HEK293T (cell line): ENCODE results near the gene VSIR.

ENCODE experiments used
- CTCF ChIA-PET: fragments of 350-600 bp; formaldehyde crosslinking; extraction: SDS; loops from one replicate; lab custom pipeline; 2021; ENCODE audit warnings: antibody characterized with exemption, inconsistent platforms; lab: Yijun Ruan, JAX
- POLR2A ChIA-PET: fragments of 350-600 bp; formaldehyde crosslinking; extraction: SDS; loops from one replicate; lab custom pipeline; 2020; ENCODE audit warnings: antibody characterized with exemption, inconsistent platforms; lab: Yijun Ruan, JAX
- DNase-seq: peaks from one replicate; pipeline ENCODE4 v3.0.0; 2012; ENCODE audit warnings: mixed read lengths; ENCODE audit errors: extremely low spot score
- ARNT ChIP-seq: fragments of 450-650 bp; IDR thresholded peaks from 2 replicates; pipeline ENCODE4 v1.6.1; 2017; ENCODE audit warnings: mild to moderate bottlenecking
- BHLHE40 ChIP-seq: fragments of 450-650 bp; IDR thresholded peaks from 2 replicates; pipeline ENCODE4 v1.6.1; 2016; ENCODE audit warnings: mild to moderate bottlenecking, moderate library complexity, borderline replicate concordance
- CTBP1 ChIP-seq: fragments of 450-650 bp; IDR thresholded peaks from 2 replicates; pipeline ENCODE4 v1.6.1; 2016; ENCODE audit warnings: borderline replicate concordance
- ELF4 ChIP-seq: fragments of 450-650 bp; IDR thresholded peaks from 2 replicates; pipeline ENCODE4 v1.6.1; 2017; ENCODE audit warnings: antibody characterized with exemption
- FOXA1 ChIP-seq: fragments of 450-650 bp; IDR thresholded peaks from 2 replicates; pipeline ENCODE4 v1.6.1; 2016; ENCODE audit warnings: mild to moderate bottlenecking
- FOXK2 ChIP-seq: fragments of 450-650 bp; IDR thresholded peaks from 2 replicates; pipeline ENCODE4 v1.6.1; 2016; ENCODE audit warnings: mild to moderate bottlenecking
- FOXM1 ChIP-seq: fragments of 450-650 bp; IDR thresholded peaks from 2 replicates; pipeline ENCODE4 v1.6.1; 2017; ENCODE audit warnings: mild to moderate bottlenecking, borderline replicate concordance
- HDGF ChIP-seq: fragments of 450-650 bp; IDR thresholded peaks from 2 replicates; pipeline ENCODE4 v1.6.1; 2017; ENCODE audit warnings: antibody characterized with exemption, borderline replicate concordance
- L3MBTL2 ChIP-seq: fragments of 450-650 bp; conservative IDR thresholded peaks from 2 replicates; pipeline ENCODE4 v1.6.1; 2016; ENCODE audit warnings: mild to moderate bottlenecking
- LEF1 ChIP-seq: fragments of 450-650 bp; IDR thresholded peaks from 2 replicates; pipeline ENCODE4 v1.6.1; 2017; ENCODE audit warnings: mild to moderate bottlenecking, borderline replicate concordance
- NFRKB ChIP-seq: fragments of 450-650 bp; IDR thresholded peaks from 2 replicates; pipeline ENCODE4 v1.6.1; 2016; ENCODE audit warnings: mild to moderate bottlenecking, moderate library complexity
- SP1 ChIP-seq: fragments of 450-650 bp; IDR thresholded peaks from 2 replicates; pipeline ENCODE4 v1.6.1; 2017
- SUZ12 ChIP-seq: fragments of 450-650 bp; IDR thresholded peaks from 2 replicates; pipeline ENCODE4 v1.6.1; 2016; ENCODE audit warnings: mild to moderate bottlenecking
- TARDBP ChIP-seq: fragments of 450-650 bp; IDR thresholded peaks from 2 replicates; pipeline ENCODE4 v1.6.1; 2016
- ZNF384 ChIP-seq: fragments of 450-650 bp; IDR thresholded peaks from 2 replicates; pipeline ENCODE4 v1.6.1; 2016
- TF ChIP-seq, protein P1 (sequence below): fragments of 450-650 bp; IDR thresholded peaks from 2 replicates; pipeline ENCODE4 v1.6.1; 2016

Gene VSIR

GRCh38 chr10:71754562-71754961, 18.8 kb downstream of the VSIR start:
- DNase-seq: no peak
- POLR2A ChIA-PET: no interaction called here
- CTCF ChIA-PET: no interaction called here
- TF ChIP-seq FOXM1 (no peak), ZNF384 (no peak), HDGF (no peak), CTBP1 (no peak), TARDBP (no peak), LEF1 (no peak), ARNT (no peak)
- TF ChIP-seq, protein P1, sequence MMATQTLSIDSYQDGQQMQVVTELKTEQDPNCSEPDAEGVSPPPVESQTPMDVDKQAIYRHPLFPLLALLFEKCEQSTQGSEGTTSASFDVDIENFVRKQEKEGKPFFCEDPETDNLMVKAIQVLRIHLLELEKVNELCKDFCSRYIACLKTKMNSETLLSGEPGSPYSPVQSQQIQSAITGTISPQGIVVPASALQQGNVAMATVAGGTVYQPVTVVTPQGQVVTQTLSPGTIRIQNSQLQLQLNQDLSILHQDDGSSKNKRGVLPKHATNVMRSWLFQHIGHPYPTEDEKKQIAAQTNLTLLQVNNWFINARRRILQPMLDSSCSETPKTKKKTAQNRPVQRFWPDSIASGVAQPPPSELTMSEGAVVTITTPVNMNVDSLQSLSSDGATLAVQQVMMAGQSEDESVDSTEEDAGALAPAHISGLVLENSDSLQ: no peak

DNA sequence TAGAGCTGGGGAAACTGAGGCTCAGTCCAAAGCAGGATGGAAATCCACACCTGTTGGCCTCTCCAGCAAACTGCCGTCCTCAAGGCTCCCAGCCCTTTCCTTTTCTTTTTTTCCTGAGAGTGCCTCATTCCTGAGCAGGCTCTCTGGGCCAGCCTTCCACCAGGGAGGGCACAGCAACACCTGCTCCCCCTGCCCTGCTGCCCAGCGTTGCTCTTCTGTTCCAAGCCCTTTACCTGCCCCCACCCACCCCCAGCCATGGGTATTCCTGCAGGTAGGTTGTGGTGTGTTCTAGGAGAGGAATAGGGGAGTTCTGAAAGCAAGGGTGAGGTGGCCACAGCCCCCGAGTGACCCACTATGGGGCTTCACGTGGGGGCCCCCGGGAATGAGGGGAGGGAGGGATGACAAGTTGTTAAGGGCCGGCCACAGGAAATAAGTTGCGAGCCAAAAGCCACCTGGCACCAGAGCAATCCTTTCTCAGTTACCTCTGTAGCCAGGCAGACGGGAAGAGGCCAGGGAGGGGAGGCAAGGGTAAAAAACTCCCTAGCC, 19.3 kb downstream of the VSIR start:
- ChIA-PET CTCF (no interaction called here), POLR2A (no interaction called here)
- TF ChIP-seq ELF4 (no peak), L3MBTL2 (no peak), BHLHE40 (no peak), FOXK2 (no peak), NFRKB (no peak), TARDBP (no peak), FOXA1 (no peak), FOXM1 (no peak), ZNF384 (no peak), CTBP1 (no peak), LEF1 (no peak), SUZ12 (no peak)
- no peak for DNase-seq

DNA sequence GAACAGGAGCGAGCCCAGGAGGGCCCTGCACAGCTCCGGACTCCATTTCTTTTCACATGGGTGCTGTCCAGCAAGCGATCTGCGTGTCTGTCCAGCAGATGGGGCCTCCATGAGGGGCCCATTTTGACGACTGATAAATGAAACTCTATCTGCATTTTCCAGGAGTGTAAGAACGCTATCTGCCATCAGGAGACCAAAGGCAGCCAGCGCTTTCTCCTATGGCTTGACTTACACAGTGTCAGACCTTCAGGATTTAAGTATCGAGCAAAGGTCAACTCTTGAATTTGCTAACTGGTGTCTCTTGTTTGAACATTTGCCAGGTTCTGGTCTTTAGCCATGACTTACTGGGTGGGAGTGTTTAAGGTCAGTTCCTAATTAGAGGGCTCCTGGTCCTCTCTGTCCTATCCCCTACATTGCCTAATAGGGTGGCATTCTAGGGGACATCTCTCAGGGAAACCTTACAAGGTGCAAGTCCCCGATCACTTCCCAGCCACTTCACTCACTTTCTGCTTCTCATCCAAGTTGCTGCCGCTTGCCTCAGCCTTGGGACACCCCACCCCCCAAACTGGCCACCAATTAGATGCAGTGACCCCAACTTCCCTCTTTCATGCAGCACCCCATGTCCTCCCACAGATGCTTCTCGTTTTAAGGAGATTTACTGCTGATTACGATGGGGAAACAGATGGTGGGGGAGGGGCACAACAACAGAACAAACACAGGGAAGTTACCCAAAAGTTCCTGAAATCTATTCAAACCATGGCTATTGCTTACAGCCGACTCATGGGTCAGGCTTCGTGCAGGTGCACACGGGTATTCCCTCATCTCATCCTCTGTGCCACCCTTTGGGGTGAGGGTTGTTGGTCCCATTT, 20.0 kb downstream of the VSIR start:
- DNase-seq: no peak
- no peak for TF ChIP-seq NFRKB
- TF ChIP-seq FOXK2: no peak
- no peak for TF ChIP-seq ARNT
- no peak for TF ChIP-seq ELF4
- TF ChIP-seq TARDBP: no peak
- TF ChIP-seq HDGF: no peak
- no peak for TF ChIP-seq FOXA1
- no peak for TF ChIP-seq SP1
- ChIA-PET CTCF (no interaction called here), POLR2A (interaction anchor here (0.9 kb wide), 1 partner anchor 13 kb away, joined by 3 read pairs; no protein-coding TSS in a partner anchor)

DNA sequence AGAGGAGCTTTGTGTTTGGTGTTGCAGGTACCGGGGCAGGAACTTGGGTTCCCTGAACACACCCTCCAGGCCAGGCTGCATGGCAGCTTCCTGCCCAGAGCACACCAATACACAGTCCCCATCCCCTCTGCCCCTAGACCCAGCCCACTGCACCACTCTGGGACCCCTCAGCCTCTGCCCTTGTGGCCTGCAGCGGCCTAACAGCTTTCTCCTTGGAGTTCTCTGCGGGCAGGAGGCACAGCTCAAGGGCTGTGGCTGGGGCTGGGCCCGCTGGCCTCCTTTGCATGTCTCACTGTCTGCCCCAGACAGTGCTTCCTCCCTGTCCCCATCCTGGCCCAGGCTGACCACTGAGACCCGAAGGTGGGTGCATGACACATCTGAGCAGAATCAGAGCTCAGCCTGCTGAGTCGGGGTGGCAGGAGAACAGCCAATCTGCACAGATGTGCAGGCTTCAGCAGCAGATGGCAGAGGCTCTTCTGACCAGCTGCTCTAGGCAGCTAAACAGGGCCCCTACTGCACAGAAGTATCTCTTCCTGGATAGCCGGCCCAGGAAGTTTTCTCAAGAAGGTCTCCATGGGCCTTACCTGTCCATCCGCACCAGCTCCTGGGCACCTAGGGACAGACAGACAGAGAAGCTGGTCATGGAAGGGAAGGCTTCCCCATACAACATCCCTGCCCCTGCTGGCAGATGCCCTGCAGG, 20.8 kb downstream of the VSIR start:
- TF ChIP-seq NFRKB: no peak
- no peak for TF ChIP-seq L3MBTL2
- no peak for TF ChIP-seq ELF4
- no peak for TF ChIP-seq FOXK2
- no peak for TF ChIP-seq ZNF384
- no peak for TF ChIP-seq BHLHE40
- TF ChIP-seq CTBP1: no peak
- TF ChIP-seq, protein P1: no peak
- TF ChIP-seq LEF1: no peak
- TF ChIP-seq SUZ12: no peak
- no peak for TF ChIP-seq FOXA1
- DNase-seq: no peak
- POLR2A ChIA-PET: interaction anchor here (0.9 kb wide), 1 partner anchor 12 kb away, joined by 3 read pairs; no protein-coding TSS in a partner anchor
- CTCF ChIA-PET: no interaction called here

GRCh38 chr10:71751515-71752224, 21.6 kb downstream of the VSIR start:
- ChIA-PET CTCF (interaction anchor here (1.2 kb wide), 1 partner anchor 13 kb away, joined by 3 read pairs; no protein-coding TSS in a partner anchor), POLR2A (no interaction called here)
- TF ChIP-seq BHLHE40: no peak
- TF ChIP-seq NFRKB: no peak
- TF ChIP-seq, protein P1: no peak
- no peak for TF ChIP-seq TARDBP
- no peak for TF ChIP-seq CTBP1
- TF ChIP-seq SP1: no peak
- no peak for TF ChIP-seq ZNF384
- no peak for TF ChIP-seq FOXA1
- TF ChIP-seq L3MBTL2: no peak
- no peak for DNase-seq
